Osteoblast (primary cell): ENCODE results near the gene HMHB1. TPM values are rescaled to one million over a fixed set of nuclear protein-coding genes. Genes with fewer than 3 reads are reported as not detected.
"Not testable (repeated sequence)": the region's sequence is repeated elsewhere in the genome, so short reads cannot be mapped to it uniquely, and the experiment has no call there.

Experiments used
- DNase-seq: peaks from one replicate; pipeline ENCODE4 v3.0.0; 2011; ENCODE audit warnings: low spot score, mixed read lengths; ENCODE audit not compliant: insufficient read length; ENCODE audit errors: missing footprints
- H2AFZ ChIP-seq: 2 replicates; pipeline ENCODE4 v1.6.0; 2011; ENCODE audit warnings: mild to moderate bottlenecking, low read length
- H3K27ac ChIP-seq: 2 replicates; pipeline ENCODE4 v1.5.1; 2011; ENCODE audit warnings: mild to moderate bottlenecking, low read depth, low read length, moderate library complexity
- H3K27me3 ChIP-seq: 2 replicates; pipeline ENCODE4 v1.6.0; 2012; ENCODE audit warnings: mild to moderate bottlenecking, control low read depth, inconsistent platforms, low read length, moderate library complexity; ENCODE audit not compliant: insufficient read depth
- H3K36me3 ChIP-seq: 2 replicates; pipeline ENCODE4 v1.5.1; 2011; ENCODE audit warnings: mild to moderate bottlenecking, low read length, control low read depth, moderate library complexity; ENCODE audit not compliant: insufficient read depth
- H3K4me1 ChIP-seq: 2 replicates; pipeline ENCODE4 v1.5.1; 2011; ENCODE audit warnings: mild to moderate bottlenecking, low read length, control low read depth, moderate library complexity; ENCODE audit not compliant: insufficient read depth
- H3K4me2 ChIP-seq: 2 replicates; pipeline ENCODE4 v1.6.0; 2011; ENCODE audit warnings: mild to moderate bottlenecking, low read length; ENCODE audit not compliant: insufficient read depth
- H3K4me3 ChIP-seq: fragments of 200-600 bp; sonication (generic); 3 replicates; pipeline ENCODE4 v1.5.1; 2012; ENCODE audit warnings: mild to moderate bottlenecking, low read length, inconsistent platforms; ENCODE audit not compliant: insufficient read depth
- H3K79me2 ChIP-seq: 2 replicates; pipeline ENCODE4 v1.6.0; 2012; ENCODE audit warnings: mild to moderate bottlenecking, low read length, control low read depth, inconsistent platforms; ENCODE audit not compliant: insufficient read depth
- H3K9me3 ChIP-seq: 2 replicates; pipeline ENCODE4 v1.5.1; 2011; ENCODE audit warnings: low read depth, low read length, control low read depth
- H4K20me1 ChIP-seq: 2 replicates; pipeline ENCODE4 v1.6.0; 2012; ENCODE audit warnings: mild to moderate bottlenecking, low read length, control low read depth; ENCODE audit not compliant: insufficient read depth
- CTCF ChIP-seq: IDR thresholded peaks from 2 replicates; pipeline ENCODE4 v1.5.1; 2011; ENCODE audit warnings: mild to moderate bottlenecking, low read depth, low read length, moderate library complexity; ENCODE audit errors: extremely low read depth
- total RNA-seq: library from RNA; depleted of rRNA; stranded (reverse); fragments of >200 nt; gene quantifications from 2 replicates; pipeline ENCODE4 v1.2.3, GENCODE V29; 2012

HMHB1 gene
- total RNA-seq, 1 donor = not detected

GRCh38 chr5:143807401-143807800 is 4.6 kb upstream of the HMHB1 start:
- no peaks in the 10 kb centered on the region for H3K4me1 ChIP-seq
- no peak overlapping the region for H2AFZ ChIP-seq
- H3K79me2 ChIP-seq = no peaks in the 10 kb centered on the region
- no peak for TF ChIP-seq CTCF
- H3K9me3 ChIP-seq = no peaks in the 10 kb centered on the region
- no peak overlapping the region for H3K4me2 ChIP-seq
- no peak overlapping the region for H3K4me3 ChIP-seq
- DNase-seq = no peak
- no peaks in the 10 kb centered on the region for H3K27me3 ChIP-seq
- H3K27ac ChIP-seq = no peak overlapping the region
- no peaks in the 10 kb centered on the region for H4K20me1 ChIP-seq
- H3K36me3 ChIP-seq = no peaks in the 10 kb centered on the region

DNA sequence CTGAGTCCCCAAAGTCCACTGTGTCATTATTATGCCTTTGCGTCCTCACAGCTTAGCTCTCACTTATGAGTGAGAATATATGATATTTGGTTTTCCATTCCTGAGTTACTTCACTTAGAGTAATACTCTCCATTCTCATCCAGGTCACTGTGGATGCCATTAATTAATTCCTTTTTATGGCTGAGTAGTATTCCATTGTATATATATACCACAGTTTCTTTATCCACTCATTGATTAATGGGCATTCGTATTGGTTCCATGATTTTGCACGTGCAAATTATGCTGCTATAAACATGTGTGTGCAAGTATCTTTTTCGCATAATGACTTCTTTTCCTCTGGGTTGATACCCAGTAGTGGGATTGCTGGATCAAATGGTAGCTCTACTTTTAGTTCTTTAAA is 4.4 kb downstream of the HMHB1 start:
- H4K20me1 ChIP-seq, H3K27me3 ChIP-seq, H3K79me2 ChIP-seq, H3K4me3 ChIP-seq, H3K36me3 ChIP-seq, H3K27ac ChIP-seq, H3K4me1 ChIP-seq, DNase-seq, H2AFZ ChIP-seq, H3K9me3 ChIP-seq, H3K4me2 ChIP-seq: not testable (repeated sequence)

DNA sequence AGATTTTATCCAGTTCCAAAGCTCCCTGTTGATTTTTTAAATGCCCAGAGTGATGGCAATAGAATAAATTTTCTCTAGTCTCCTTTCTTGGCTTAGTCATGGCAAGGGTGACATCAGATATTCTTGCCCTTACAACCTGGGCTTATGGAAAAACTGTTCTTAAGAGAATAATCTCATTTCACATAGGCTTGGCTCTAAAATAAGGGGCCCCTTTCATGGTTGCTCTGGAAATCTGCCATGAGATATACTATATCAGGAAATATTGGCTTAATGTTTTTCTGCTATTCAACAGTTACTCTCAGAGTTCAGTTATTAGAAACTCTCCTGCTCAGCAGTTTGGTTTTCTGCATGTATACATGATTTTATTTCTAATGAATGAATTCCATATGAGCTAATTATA is 7.8 kb downstream of the HMHB1 start:
- TF ChIP-seq CTCF = no peak
- Histone ChIP-seq H3K4me1 (no peaks in the 10 kb centered on the region), H3K27ac (no peak overlapping the region), H2AFZ (no peak overlapping the region), H3K79me2 (no peaks in the 10 kb centered on the region), H3K4me2 (no peak overlapping the region), H3K36me3 (no peaks in the 10 kb centered on the region), H3K4me3 (no peak overlapping the region), H4K20me1 (no peaks in the 10 kb centered on the region), H3K9me3 (no peaks in the 10 kb centered on the region), H3K27me3 (no peaks in the 10 kb centered on the region)
- DNase-seq = no peak

DNA sequence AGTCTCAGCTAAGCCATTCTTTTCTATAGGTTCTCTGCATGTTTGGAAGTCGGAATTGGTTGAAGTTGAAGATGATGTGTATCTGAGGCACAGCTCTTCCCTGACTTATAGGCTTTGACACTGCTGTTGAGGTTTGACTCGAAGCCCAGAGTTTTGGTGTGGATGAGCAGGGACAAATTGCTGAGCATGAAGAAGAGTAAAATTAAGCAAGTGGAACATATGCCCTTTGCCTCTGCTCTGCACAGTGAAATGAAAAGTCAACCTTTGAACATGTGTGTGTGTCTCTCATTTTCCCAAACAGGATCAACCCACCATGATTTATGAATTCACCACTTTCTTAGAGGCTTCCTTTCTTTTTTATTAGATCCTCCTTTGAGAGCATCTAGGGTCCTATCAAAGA is 8.5 kb downstream of the HMHB1 start:
- Histone ChIP-seq H3K27me3 (no peaks in the 10 kb centered on the region), H3K27ac (no peak overlapping the region), H3K4me3 (no peak overlapping the region), H2AFZ (no peak overlapping the region), H3K4me2 (no peak overlapping the region), H3K79me2 (no peaks in the 10 kb centered on the region), H3K9me3 (no peaks in the 10 kb centered on the region), H3K36me3 (no peaks in the 10 kb centered on the region), H4K20me1 (no peaks in the 10 kb centered on the region), H3K4me1 (no peaks in the 10 kb centered on the region)
- no peak for TF ChIP-seq CTCF
- DNase-seq = no peak
